GM12892 (cell line): ENCODE results near the gene NOTCH2.

Experiments
- DNase-seq: peaks from one replicate; pipeline ENCODE4 v3.0.0; 2011; ENCODE audit not compliant: insufficient read length
- FAIRE-seq: peaks from 2 replicates; lab custom pipeline; 2011; peaks lifted over from hg19 to GRCh38; lab: Jason Lieb, UNC
- POLR2A ChIP-seq: IDR thresholded peaks from 2 replicates; pipeline ENCODE4 v1.6.1; 2011; ENCODE audit warnings: low read depth, low read length, control low read depth
- POLR2AphosphoS5 ChIP-seq: IDR thresholded peaks from 2 replicates; pipeline ENCODE4 v1.6.1; 2011; ENCODE audit warnings: low read depth, low read length, control low read depth
- TAF1 ChIP-seq: IDR thresholded peaks from 2 replicates; pipeline ENCODE4 v1.6.1; 2011; ENCODE audit warnings: low read depth, mild to moderate bottlenecking, control low read depth, low read length, borderline replicate concordance

NOTCH2 gene

DNA sequence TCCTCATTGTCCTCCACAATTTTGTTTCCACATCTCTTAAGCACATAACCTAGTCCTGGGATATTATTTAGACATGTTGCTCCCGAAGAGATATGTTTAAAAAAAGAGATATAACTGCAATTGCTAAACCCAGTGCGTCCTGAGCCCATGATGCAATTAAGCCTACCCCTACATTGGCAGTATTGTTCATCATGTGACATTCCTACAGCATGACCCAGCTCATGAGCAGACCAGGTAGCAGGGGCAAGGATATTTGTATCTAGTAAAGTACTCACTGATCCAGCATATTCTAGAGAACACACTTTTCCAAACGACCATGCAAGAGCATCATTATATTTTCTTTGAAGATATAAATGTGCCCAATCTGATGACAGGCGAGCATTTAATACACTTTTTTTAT lies 174.4 kb downstream of the NOTCH2 start:
- TF ChIP-seq TAF1 (no peak), POLR2A (no peak), POLR2AphosphoS5 (no peak)
- DNase-seq (no peak), FAIRE-seq (no peak)

DNA sequence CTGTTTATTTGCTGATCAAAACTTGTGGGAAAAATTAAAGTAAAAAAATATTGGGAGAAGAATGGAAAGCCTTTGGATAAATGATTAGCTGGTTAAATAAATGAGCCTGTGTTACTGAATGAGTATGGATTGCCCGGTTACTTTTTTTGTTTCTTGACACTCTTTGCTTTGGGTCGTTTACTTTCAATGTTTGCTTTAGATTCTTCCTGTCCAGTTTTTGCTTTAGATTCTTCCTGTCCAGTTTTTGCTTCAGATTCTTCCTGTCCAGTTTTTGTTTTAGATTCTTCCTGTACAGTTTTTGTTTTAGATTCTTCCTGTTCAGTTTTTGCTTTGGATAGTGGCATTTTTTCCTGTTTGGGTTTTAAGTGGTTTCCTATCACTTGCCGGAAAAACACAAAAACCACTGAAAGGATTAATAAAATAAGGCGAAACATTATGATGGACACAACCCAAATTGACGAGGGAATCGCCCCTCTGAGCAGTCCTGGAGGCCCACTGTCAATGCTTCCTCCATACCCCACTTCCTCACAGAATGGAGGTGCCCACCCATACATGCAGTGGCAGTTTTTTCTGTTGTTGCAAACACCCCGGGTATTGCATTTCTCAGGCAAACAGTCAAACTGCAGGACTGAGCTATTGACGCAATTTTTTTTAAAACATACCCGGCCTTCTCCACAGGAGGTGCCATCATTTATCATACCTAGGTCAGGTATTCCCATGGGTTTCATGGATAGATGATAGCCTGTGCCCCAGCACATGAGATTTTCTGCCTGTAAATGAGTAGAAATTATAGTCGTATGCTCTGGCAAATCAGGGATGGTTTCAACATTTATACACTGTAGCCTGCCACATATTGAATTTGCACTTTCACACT lies 175.4 kb downstream of the NOTCH2 start:
- TF ChIP-seq POLR2A: no peak
- DNase-seq: no peak
- FAIRE-seq: no peak

DNA sequence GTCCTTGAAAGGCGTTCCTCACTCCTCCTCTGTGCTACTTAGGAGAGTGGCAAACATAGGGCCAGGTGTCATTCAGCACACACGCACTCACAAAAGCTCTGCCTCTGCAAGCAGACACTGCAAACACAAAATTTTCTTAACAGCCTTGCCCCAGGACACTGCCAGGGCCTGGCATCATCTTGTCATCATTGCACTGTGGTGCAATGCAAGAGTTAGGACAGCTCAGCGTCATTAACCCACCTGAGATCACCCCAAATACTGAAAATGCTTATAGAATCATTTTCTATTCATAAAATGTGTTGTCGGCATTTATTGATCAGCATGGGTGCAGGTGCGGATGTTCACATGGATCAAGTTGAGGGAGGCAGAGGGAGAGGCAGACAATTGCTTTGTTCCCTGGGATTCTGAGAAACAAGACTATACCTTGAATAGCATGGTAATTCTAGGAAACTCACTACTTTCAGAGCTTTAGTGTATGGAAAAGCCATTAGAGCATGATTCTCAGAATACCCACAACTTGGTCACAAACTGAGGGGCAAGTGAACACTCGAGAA lies 176.1 kb downstream of the NOTCH2 start:
- no peak for FAIRE-seq
- DNase-seq: no peak
- TF ChIP-seq POLR2AphosphoS5 (no peak), POLR2A (no peak), TAF1 (no peak)

DNA sequence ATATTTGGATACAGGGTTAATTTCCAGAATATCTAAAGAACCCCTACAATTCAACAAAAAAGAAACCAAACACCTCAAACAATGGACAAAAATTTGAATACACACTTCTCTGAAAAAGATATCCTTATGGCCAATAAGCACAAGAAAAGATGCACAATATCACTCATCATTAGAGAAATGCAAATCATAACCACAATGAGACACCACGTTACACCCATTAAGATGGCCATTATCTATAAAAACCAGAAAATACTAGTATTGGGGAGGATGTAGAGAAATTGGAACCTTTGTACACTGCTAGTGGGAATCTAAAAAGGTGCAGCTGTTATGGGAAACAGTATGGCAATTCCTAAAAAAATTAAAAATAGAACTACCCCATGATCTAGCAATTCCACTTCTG lies 178.1 kb downstream of the NOTCH2 start:
- no peak for FAIRE-seq
- DNase-seq: no peak
- TF ChIP-seq POLR2AphosphoS5 (no peak), TAF1 (no peak), POLR2A (no peak)

DNA sequence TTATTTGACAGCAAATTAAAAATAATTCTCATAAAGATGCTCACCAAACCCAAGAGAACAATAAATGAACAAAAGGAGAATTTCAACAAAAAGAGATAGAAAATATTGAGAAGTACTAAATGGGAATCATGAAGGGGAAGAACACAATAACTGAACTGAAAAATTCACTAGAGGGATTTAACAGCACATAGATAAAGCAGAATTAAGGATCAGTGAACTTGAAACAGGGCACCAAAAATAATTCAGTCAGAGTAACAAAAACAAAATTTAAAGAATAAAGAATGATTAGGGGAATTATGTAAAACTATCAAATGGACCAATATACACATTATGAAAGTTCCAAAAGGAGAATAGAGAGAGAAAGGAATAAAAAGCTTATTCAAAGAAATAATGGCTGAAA lies 181.0 kb downstream of the NOTCH2 start:
- no peak for TF ChIP-seq POLR2A
- no peak for TF ChIP-seq POLR2AphosphoS5
- no peak for TF ChIP-seq TAF1
- no peak for FAIRE-seq
- DNase-seq: no peak

DNA sequence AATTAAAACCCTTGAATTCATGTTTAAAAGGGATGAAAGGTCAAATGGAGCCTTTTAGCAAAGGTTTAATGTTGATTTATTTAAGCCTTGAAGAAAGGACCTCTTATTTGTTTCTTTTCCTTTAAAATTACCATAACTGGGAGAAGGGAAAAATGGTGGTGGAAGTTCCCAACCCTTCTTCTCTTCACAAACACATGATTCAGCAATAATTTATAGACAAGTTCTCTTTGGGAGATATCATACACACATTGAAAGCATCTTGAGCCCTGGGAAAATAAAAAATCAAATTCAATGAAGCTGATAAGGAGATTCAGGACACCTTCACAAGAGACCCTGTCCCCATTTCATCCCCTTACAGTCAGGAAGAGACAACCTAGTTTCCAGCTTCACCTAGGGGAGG lies 182.0 kb downstream of the NOTCH2 start:
- TF ChIP-seq POLR2AphosphoS5 (no peak), POLR2A (no peak), TAF1 (no peak)
- FAIRE-seq: no peak
- DNase-seq: no peak

DNA sequence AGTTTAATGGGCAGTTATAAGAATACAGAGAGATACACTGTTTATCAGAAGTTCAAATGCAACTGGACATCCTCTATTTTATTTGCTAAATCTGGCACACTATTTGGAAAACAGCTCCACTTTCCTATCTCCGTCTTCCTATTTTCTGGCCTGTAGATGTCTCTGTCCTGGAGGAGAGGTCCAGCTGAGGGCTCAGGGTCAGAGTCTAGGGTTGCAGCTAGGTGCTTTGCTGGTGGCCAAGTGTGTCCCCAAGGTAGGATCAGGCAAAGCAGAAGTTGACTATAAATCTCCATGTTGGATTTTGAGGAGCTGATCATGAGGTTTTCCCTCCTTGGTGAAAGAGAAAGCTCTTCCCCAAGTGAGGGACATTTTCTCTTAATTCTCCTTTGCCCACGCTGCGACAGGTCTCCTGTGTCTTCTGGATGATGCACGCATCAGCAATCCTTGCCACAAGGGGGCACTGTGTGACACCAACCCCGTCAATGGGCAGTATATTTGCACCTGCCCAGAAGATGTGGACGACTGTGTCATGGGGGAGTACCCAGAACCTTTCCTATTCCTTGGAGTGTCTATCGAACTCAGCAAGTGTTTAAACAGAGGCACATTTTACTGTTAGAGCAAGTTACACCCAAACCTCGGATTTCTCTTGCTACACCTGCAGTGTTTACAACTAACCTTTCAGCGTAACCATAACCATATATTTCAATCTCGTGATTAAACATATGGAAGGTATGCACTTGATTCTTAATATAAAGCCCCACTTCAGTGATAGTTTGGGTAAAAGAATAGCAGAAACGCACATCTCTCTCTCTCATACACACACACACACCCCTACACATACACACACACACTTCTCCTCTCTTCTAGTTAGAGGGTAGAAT lies 183.3 kb downstream of the NOTCH2 start:
- no peak for DNase-seq
- no peak for TF ChIP-seq POLR2AphosphoS5
- no peak for TF ChIP-seq TAF1
- no peak for TF ChIP-seq POLR2A
- FAIRE-seq: peak; percentile 78

DNA sequence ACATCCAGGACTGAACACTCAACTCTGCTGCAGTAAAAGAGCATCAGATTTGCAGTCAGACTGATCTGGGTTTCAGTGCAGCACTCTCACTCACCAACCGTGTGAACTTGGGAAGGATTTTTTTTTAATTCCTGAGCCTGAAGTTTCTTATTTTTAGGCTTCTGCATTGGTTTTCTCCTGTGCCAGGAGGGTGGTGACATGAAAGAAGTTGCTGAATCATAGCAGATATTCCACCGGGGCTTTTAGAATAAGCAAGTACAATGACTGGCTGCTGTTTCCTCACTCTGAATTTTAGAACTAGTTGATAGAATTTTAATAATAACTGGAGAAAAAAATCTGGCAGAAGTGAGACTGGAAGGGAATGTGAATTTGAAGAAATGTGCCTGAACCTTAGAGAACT lies 184.8 kb downstream of the NOTCH2 start:
- FAIRE-seq (no peak), DNase-seq (no peak)
- TF ChIP-seq POLR2AphosphoS5: no peak
- TF ChIP-seq POLR2A: no peak
- no peak for TF ChIP-seq TAF1

DNA sequence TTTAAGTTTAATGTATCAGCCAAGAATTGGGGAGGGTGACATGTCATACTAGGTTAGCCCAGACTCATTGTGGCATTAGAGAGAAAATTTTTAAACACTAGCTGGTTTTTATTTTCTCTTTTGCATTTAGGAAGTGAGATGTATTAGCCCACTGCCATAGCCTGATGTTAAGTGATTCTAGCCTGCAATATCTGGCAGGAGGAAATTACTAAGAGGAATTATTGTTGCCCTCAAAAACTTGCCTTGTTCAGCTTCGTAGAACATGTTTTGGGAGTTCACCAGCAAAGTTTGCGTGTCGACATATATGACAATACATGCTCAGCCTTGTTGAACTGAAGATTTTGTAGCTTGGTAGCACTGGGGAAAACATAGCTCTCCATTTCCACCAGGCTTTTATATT lies 185.6 kb downstream of the NOTCH2 start:
- TF ChIP-seq POLR2A: no peak
- TF ChIP-seq TAF1: no peak
- no peak for TF ChIP-seq POLR2AphosphoS5
- DNase-seq (no peak), FAIRE-seq (no peak)

DNA sequence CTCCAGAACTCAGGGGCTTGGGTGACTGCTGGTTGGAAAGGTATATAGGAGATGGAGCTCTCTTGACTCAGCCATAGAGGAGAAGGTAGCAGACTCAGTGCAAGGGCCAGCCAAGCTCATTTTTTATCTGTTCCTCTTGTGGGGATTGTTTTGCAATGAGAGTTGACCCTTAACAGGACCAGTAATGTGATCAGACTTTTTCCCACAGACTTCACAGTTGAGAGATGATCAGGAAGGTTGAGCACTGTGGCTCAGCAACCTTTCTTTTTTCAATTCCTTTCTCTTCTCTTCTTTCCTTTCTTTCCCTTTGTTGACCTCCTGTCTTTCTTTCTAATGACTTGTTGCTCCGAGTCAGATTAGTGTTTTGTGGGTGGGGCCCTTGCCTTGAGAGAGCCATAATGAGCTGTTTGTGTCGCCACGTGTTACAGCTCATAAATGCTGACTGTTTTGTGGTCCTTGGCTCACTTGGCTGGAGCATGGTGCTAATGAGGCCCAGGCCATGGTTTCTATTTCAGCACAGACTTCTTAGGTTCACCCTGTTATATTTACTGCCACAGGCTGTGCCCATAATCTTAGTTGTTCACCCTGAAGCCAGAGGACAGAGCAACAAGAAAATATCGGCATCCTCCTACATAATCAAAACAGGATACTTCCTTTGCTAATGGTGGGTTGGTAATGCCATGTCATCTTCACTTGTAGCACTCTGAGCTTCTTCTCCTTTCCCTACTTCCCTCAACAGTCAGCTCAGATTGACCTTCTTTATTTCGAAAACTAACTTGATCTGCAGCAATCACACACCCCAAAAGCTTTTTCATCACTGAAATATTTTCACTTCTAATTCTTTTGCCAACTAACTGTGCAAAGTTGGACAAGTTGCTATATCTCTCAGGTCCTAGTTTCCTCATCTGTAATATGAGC lies 187.1 kb downstream of the NOTCH2 start:
- no peak for FAIRE-seq
- no peak for DNase-seq
- TF ChIP-seq POLR2A (no peak), TAF1 (no peak), POLR2AphosphoS5 (no peak)
